ENCODE measurements around the gene GNMT.

Gene GNMT

GRCh38 chr6:43013097-43013842, 52.7 kb downstream of the GNMT start:
- no peak for DNase-seq (ENCODE audit: low read depth in 2 of 2)
